Ascending aorta (tissue), 2 donors: ENCODE measurements around the gene TKT. TPM values are rescaled to one million over a fixed set of nuclear protein-coding genes. Genes with fewer than 3 reads are reported as not detected.

Experiments used
- DNase-seq, 2 donors: peaks; one replicate each; pipeline ENCODE4 v3.0.0-alpha.2; 2019; ENCODE audit warnings: low spot score in 2 of 2
- H3K27ac ChIP-seq, 2 donors: fragments of 200-600 bp; sonication (generic); one replicate each; pipeline ENCODE4 v1.5.1; 2016 to 2017; ENCODE audit warnings: mild to moderate bottlenecking in 1 of 2
- H3K27me3 ChIP-seq: fragments of 200-600 bp; sonication (generic); one replicate; pipeline ENCODE4 v1.5.1; 2017
- H3K36me3 ChIP-seq, 2 donors: fragments of 200-600 bp; sonication (generic); one replicate each; pipeline ENCODE4 v1.5.1; 2016
- H3K4me1 ChIP-seq, 2 donors: fragments of 200-600 bp; sonication (generic); one replicate each; pipeline ENCODE4 v1.5.1; 2016 to 2017; ENCODE audit warnings: mild to moderate bottlenecking in 1 of 2
- H3K4me3 ChIP-seq, 2 donors: fragments of 200-600 bp; sonication (generic); one replicate each; pipeline ENCODE4 v1.5.1; 2016 to 2017; ENCODE audit warnings: mild to moderate bottlenecking in 1 of 2
- H3K9me3 ChIP-seq, 2 donors: fragments of 200-600 bp; sonication (generic); one replicate each; pipeline ENCODE4 v1.5.1; 2016
- CTCF ChIP-seq, 3 experiments: fragments of 200-600 bp in 2 of 3; fragments of 450-650 bp in 1 of 3; sonication (generic) in 2 of 3; IDR thresholded peaks; one replicate each; pipeline ENCODE4 v1.5.1; 2016 to 2019; ENCODE audit warnings: antibody characterized with exemption in 3 of 3, mild to moderate bottlenecking in 1 of 3, moderate library complexity in 1 of 3
- intact Hi-C: fragments of 100-400 bp; cut with DNase I; formaldehyde crosslinking; loops from one replicate; pipeline ENCODE4 v1.15.1; 2023
- total RNA-seq: library from RNA; depleted of rRNA; stranded (reverse); fragments of >200 nt; gene quantifications from one replicate; pipeline ENCODE4 v1.1.0, GENCODE V29; 2016

The TKT gene
- total RNA-seq, 1 donor from 2014 or later = 219 TPM

GRCh38 chr3:53185761-53186465 lies 69.9 kb downstream of the TKT start:
- Histone ChIP-seq H3K36me3 (peaks cover 77 to 97% of the 10 kb centered on the region in 2 donors), H3K27me3 (no peaks in the 10 kb centered on the region), H3K27ac (no peak overlapping the region), H3K9me3 (no peaks in the 10 kb centered on the region), H3K4me3 (no peak overlapping the region), H3K4me1 (no peaks in the 10 kb centered on the region)
- DNase-seq = no peak
- no peak for TF ChIP-seq CTCF (IDR thresholded peaks at IDR 0.05)
- intact Hi-C loops = no loop called here

GRCh38 chr3:53184701-53185100 lies 71.1 kb downstream of the TKT start:
- H3K9me3 ChIP-seq = no peaks in the 10 kb centered on the region
- H3K27me3 ChIP-seq = no peaks in the 10 kb centered on the region
- no peak for TF ChIP-seq CTCF (IDR thresholded peaks at IDR 0.05)
- H3K4me3 ChIP-seq = no peak overlapping the region
- H3K27ac ChIP-seq = no peak overlapping the region
- no peak for DNase-seq
- H3K36me3 ChIP-seq = peaks cover 78 to 97% of the 10 kb centered on the region in 2 donors
- no peaks in the 10 kb centered on the region for H3K4me1 ChIP-seq
- intact Hi-C loops = no loop called here

GRCh38 chr3:53183514-53183913 lies 72.3 kb downstream of the TKT start:
- Histone ChIP-seq H3K4me1 (no peaks in the 10 kb centered on the region), H3K9me3 (no peaks in the 10 kb centered on the region), H3K36me3 (peaks cover 79 to 97% of the 10 kb centered on the region in 2 donors), H3K4me3 (no peak overlapping the region), H3K27me3 (no peaks in the 10 kb centered on the region), H3K27ac (no peak overlapping the region)
- TF ChIP-seq CTCF (IDR thresholded peaks at IDR 0.05) = no peak
- intact Hi-C loops = no loop called here
- no peak for DNase-seq

GRCh38 chr3:53182764-53183355 lies 73.0 kb downstream of the TKT start:
- H3K27ac ChIP-seq = no peak overlapping the region
- H3K27me3 ChIP-seq = no peaks in the 10 kb centered on the region
- TF ChIP-seq CTCF (IDR thresholded peaks at IDR 0.05) = no peak
- H3K9me3 ChIP-seq = no peaks in the 10 kb centered on the region
- peaks cover 80 to 96% of the 10 kb centered on the region in 2 donors for H3K36me3 ChIP-seq
- intact Hi-C loops = no loop called here
- H3K4me3 ChIP-seq = no peak overlapping the region
- DNase-seq = no peak
- no peaks in the 10 kb centered on the region for H3K4me1 ChIP-seq

GRCh38 chr3:53181528-53181927 lies 74.3 kb downstream of the TKT start:
- no peaks in the 10 kb centered on the region for H3K27me3 ChIP-seq
- TF ChIP-seq CTCF (IDR thresholded peaks at IDR 0.05) = no peak
- no peaks in the 10 kb centered on the region for H3K4me1 ChIP-seq
- DNase-seq = no peak
- intact Hi-C loops = no loop called here
- no peak overlapping the region for H3K27ac ChIP-seq
- H3K9me3 ChIP-seq = no peaks in the 10 kb centered on the region
- H3K4me3 ChIP-seq = no peak overlapping the region
- H3K36me3 ChIP-seq = peaks cover 69 to 89% of the 10 kb centered on the region in 2 donors
